Stimulated activated CD4-positive, alpha-beta T cell treated with anti-CD3 and anti-CD28 coated beads, Interleukin-12 subunit alpha, Interleukin-12 subunit beta, amount 100 ng/mL, for 48 hours (primary cell): ENCODE results near the gene ZBTB45.
"Not testable (repeated sequence)": the region's sequence is repeated elsewhere in the genome, so short reads cannot be mapped to it uniquely, and the experiment has no call there.

Experiments used
- DNase-seq, 3 donors: peaks; one replicate each; pipeline ENCODE4 v3.0.0-alpha.2; 2020; ENCODE audit warnings: low read depth in 2 of 3, low spot score in 1 of 3

ZBTB45 gene

GRCh38 chr19:58539169-58539559 lies 19.6 kb upstream of the ZBTB45 start:
- DNase-seq: not testable (repeated sequence)

- no peak for DNase-seq
Measured at GRCh38 chr19:58538257-58539168, 18.9 kb upstream of the ZBTB45 start.

GRCh38 chr19:58536852-58537798 lies 17.5 kb upstream of the ZBTB45 start:
- DNase-seq: no peak

- DNase-seq: no peak
Measured at GRCh38 chr19:58535857-58536256, 16.2 kb upstream of the ZBTB45 start.

GRCh38 chr19:58531034-58531840 lies 11.6 kb upstream of the ZBTB45 start:
- DNase-seq: no peak

- DNase-seq: no peak
Measured at GRCh38 chr19:58529405-58529804, 9.8 kb upstream of the ZBTB45 start.

- DNase-seq: no peak
Measured at GRCh38 chr19:58522709-58523108, 3.1 kb upstream of the ZBTB45 start.

GRCh38 chr19:58521651-58522050 lies 2.0 kb upstream of the ZBTB45 start:
- DNase-seq: no peak

GRCh38 chr19:58520257-58520599 lies 618 bp upstream of the ZBTB45 start:
- DNase-seq: no peak

- DNase-seq: peak in 1 of 3 donors; percentile 51
Measured at GRCh38 chr19:58519087-58519354, 589 bp downstream of the ZBTB45 start.

- DNase-seq: no peak
Measured at GRCh38 chr19:58518256-58519086, 1.1 kb downstream of the ZBTB45 start.

GRCh38 chr19:58516964-58517833 lies 2.4 kb downstream of the ZBTB45 start:
- no peak for DNase-seq

- no peak for DNase-seq
Measured at GRCh38 chr19:58516246-58516836, 3.3 kb downstream of the ZBTB45 start.

- no peak for DNase-seq
Measured at GRCh38 chr19:58515259-58515658, 4.4 kb downstream of the ZBTB45 start.

GRCh38 chr19:58514564-58515022 lies 5.0 kb downstream of the ZBTB45 start:
- no peak for DNase-seq

GRCh38 chr19:58513694-58514563 lies 5.7 kb downstream of the ZBTB45 start:
- DNase-seq: peak; percentile 92 to 97 (median 94)

- DNase-seq: no peak
Measured at GRCh38 chr19:58513213-58513693, 6.4 kb downstream of the ZBTB45 start.
